SKM-1 treated with dmso at 0.1 percent for 144 hours (cell line): Measurements from ENCODE around the gene MTFMT.
A peak's percentile ranks its signal among the peaks of the same experiment; 100 is the strongest.
"Not testable (repeated sequence)": the region's sequence is repeated elsewhere in the genome, so short reads cannot be mapped to it uniquely, and the experiment has no call there.

Experiments
- DNase-seq: peaks from one replicate; lab custom pipeline; 2025; ENCODE audit not compliant: unreplicated experiment; lab: John Stamatoyannopoulos, UW

Gene MTFMT

DNA sequence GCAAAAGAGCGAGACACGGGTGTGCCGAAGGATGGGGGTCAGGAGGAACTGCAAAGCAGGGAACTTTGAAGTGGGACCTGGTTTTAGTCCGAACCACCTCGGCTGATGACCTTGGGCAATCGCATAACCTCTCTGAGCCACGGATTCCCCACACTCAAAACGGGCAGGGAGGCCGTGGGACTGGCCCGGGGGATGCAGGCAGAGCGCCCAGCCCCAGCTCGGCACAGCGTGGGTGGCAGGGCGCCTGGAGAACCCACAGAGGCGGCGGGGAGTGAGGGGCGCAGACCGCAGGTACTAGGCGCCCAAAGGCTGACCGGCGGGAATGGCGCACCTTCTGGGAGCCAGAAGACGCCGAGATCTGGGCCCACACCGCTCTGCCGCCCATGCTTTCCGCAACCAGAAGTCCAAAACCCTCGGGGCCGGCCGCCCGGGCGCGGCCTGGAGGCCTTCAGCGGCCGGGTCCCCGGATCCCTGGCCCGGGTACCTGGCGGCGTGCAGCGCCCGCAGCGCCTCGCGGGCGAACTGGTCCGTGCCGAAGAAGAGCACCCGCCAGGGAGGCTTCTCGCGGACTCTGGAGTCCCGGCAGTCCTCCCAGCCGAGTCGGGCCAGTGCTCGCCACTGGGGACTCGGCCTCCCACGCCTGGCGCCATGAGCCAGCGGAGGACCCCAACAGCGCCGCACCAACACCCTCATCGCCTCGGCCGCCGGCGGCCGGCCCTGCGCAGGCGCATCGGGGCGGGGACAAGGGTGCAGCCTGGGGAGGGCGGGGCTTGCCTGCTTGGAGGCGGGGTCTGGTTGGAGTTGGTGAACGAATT lies at the start of gene MTFMT:
Gene MTFMT, minus strand, starts transcription at position 719 of the 815 bp plus-strand sequence. Its CDS starts 26 bp downstream, at position 693.
- DNase-seq, result peak; percentile 71

DNA sequence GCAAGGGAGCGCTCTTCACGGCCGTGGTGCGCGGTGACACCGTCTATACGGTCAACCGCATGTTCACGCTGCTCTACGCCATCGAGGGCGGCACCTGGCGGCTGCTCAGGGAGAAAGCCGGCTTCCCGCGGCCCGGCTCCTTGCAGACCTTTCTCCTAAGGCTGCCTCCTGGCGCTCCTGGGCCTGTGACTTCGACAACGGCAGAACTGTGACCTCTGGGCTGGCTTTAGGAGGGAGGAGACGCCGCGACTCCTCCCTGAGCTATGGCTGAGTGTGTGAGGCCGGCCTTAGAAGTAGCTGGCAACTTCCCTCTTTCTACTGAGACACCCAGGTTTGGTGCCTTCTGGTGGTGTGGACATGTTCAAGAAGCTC lies 48.5 kb upstream of the MTFMT start:
- DNase-seq, result no peak

DNA sequence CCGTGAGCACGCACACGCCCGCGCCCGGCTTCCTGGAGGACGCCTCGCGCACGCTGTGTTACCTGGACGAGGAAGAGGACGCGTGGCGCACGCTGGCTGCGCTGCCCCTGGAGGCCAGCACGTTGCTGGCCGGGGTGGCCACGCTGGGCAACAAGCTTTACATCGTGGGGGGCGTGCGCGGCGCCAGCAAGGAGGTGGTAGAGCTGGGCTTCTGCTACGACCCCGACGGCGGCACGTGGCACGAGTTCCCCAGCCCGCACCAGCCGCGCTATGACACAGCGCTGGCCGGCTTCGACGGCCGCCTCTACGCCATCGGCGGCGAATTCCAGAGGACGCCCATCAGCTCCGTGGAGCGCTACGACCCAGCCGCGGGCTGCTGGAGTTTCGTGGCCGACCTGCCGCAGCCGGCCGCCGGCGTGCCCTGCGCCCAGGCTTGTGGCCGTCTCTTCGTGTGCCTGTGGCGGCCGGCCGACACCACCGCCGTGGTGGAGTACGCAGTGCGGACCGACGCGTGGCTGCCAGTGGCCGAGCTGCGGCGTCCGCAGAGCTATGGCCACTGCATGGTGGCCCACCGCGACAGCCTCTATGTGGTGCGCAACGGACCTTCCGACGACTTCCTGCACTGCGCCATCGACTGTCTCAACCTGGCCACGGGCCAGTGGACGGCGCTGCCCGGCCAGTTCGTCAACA lies 48.0 kb upstream of the MTFMT start:
- no peak for DNase-seq

DNA sequence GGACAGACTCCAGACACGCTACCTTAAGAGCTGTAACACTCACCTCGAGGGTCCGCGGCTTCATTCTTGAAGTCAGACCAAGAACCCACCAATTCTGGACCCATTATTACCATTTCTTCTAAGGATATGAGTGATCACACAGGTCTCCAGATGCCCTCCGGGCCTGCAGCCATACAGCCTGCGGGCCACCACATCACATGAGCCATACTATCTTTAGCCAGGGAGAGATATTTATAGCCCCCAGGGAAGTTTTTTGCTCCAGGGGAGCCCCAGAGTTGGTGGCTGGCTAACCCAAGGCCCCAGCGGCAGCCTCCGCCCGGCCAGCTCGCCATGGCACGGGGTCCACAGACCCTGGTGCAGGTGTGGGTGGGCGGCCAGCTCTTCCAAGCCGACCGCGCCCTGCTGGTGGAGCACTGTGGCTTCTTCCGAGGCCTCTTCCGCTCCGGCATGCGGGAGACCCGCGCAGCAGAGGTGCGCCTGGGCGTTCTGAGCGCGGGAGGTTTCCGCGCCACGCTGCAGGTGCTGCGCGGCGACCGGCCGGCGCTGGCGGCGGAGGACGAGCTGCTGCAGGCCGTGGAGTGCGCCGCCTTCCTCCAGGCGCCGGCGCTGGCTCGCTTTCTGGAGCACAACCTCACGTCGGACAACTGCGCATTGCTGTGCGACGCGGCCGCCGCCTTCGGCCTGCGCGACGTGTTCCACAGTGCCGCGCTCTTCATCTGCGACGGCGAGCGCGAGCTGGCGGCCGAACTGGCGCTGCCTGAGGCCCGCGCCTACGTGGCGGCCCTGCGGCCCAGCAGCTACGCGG lies 47.2 kb upstream of the MTFMT start, which contains the start of gene KBTBD13:
Gene KBTBD13, plus strand, starts transcription at position 261 of the 805 bp plus-strand sequence. Its CDS starts 70 bp downstream, at position 331.
- DNase-seq, result no peak

DNA sequence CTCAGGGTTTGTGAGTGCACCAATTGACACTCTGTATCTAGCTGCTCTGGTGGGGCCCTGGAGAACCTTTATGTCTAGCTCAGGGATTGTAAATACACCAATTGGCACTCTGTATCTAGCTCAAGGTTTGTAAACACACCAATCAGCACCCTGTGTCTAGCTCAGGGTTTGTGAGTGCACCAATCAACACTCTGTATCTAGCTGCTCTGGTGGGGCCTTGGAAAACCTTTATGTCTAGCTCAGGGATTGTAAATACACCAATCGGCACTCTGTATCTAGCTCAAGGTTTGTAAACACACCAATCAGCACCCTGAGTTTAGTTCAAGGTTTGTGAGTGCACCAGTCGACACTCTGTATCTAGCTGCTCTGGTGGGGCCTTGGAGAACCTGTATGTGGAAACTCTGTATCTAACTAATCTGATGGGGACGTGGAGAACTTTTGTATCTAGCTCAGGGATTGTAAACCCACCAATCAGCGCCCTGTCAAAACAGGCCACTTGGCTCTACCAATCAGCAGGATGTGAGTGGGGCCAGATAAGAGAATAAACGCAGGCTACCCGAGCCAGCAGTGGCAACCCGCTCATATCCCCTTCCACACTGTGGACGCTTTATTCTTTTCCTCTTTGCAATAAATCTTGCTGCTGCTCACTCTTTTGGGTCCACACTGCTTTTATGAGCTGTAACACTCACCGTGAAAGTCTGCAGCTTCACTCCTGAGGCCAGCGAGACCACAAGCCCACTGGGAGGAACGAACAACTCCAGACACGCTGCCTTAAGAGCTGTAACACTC lies 46.4 kb upstream of the MTFMT start:
- DNase-seq, result not testable (repeated sequence)

DNA sequence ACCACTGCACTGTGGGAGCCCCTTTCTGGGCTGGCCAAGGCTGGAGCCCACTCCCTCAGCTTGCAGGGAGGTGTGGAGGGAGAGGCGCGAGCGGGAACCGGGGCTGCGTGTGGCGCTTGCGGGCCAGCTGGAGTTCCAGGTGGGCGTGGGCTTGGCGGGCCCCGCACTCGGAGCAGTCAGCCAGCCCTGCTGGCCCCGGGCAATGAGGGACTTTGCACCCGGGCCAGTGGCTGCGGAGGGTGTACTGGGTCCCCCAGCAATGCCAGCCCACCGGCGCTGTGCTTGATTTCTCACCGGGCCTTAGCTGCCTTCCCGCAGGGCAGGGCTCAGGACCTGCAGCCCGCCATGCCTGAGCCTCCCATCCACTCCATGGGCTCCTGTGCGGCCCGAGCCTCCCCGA lies 45.5 kb upstream of the MTFMT start:
- DNase-seq, result not testable (repeated sequence)

DNA sequence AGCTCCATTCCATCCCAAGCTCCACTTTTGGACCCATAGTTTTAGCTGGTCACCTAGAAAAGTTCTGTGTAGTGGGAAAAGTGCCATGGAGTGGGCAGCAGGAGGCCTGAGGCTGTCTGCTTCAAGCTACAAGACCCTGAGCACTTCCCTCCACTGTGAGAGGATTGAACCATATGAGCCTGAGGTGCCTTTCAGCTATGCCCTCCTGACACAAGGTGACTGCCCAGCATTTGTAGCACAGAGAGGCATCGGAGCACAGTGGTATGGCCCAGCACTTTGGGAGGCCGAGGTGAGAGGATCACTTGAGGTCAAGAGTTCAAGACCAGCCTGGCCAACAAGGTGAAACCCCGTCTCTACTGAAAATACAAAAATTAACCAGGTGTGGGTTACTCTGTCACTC lies 43.2 kb upstream of the MTFMT start:
- no peak for DNase-seq

DNA sequence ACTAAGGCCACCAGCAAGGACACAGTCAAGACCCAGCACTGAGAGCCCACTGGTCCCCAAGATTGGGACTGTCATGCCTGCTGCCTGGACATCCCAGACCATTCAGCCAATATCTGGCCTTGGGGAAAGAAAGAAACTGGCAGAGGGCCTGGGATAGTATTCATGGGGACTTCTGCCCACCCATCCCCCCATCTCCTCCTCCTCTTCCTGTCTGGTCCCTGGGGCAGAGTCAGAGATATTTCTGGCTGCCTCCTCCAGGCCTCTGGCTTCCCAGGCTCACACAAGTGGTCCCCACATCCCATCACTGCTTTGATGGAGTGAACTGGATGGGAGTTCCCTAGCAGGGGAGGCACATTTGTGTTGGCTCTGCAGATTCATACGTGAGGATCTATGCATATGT lies 42.6 kb upstream of the MTFMT start:
- DNase-seq, result no peak

DNA sequence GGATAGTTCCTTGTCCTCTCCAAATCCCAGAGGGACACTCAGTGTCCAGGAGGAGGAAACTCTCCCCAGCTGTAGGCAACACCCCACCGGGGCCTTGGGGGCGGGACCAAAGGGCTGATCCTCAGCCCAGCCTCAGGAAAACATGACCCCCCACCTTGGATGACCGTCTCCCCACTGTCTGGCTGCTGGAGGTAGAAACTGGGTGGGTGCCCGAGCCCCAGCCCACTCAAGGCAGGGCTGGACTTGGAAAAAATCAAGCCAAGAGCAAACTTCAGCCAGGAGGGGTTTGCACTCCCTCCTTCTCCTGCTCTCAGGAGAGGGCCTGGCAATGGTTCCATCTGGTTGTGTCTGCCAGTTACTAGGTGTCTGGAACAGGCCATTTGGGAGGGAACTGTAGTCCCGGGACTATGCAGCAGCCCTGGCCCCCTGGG lies 42.0 kb upstream of the MTFMT start:
- no peak for DNase-seq

DNA sequence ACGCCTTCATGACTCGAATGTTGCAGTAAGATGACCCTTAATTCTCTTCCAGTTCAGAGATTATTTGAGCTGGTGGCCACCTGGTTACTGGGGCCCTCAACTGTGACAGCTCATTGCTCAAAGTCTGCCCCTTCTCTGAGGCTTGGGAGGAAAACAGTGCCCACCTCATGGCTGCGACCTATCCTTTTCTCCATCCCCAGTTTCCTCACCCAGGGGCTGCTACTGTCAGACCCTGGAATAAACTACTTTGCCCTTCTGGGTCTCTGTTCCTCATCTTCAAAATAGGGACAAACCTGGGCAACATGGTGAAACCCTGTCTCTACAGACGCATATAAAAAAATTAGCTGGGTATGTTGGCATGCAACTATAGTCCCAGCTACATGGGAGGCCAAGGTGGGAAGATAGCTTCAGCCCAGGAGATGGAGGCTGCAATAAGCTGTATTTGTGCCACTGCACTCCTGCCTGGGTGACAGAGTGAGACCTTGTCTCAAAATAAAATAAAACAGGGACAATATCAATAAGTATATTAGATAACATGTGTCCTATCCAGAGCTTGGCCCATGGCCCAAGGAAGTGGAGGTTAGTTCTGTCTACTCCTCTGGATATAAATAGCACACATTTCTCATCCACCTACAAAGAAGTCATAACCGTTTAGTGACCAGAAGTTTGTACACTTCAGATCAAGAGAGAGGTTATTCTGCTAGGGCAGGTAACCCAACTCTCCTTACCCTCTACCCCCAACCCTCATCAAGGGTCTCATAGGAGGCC lies 40.5 kb upstream of the MTFMT start:
- DNase-seq, result no peak

DNA sequence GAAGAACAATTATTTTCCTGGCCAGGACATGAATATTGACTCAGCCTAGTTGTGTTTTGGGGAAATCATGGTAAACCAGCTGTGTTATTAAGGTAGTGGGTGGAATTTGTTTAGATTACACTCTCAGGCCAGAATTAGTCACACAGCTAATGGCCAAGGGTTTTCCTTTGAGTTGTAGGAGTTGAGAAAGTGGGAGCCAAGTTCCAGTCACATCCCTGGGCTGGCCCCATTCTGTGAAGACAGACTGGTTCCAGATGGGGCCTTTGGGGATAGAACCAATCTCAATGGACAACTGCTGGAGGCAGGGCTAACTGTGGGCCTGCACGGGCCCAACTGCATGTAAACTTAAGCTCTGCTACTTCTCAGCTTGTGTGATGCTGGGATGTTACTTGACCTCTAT lies 39.7 kb upstream of the MTFMT start:
- no peak for DNase-seq

DNA sequence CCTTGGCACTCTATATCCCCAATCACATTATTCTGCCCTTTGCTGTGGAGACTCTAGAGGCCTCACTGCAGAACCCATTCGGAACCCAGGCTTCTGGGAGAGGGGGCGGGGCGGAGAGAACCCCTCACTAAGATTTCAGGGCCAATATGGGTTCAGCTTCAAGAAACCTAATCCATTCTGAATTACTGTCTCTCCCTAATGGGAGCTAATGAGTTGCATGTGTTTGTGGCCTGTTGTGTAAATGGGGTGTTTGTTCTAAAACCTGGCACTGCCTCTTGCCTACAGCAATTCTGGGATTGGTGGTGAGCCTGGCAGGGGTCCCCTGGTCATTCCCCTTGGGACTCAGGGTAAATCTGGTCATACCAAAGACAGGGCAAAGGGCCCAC lies 39.0 kb upstream of the MTFMT start:
- no peak for DNase-seq

DNA sequence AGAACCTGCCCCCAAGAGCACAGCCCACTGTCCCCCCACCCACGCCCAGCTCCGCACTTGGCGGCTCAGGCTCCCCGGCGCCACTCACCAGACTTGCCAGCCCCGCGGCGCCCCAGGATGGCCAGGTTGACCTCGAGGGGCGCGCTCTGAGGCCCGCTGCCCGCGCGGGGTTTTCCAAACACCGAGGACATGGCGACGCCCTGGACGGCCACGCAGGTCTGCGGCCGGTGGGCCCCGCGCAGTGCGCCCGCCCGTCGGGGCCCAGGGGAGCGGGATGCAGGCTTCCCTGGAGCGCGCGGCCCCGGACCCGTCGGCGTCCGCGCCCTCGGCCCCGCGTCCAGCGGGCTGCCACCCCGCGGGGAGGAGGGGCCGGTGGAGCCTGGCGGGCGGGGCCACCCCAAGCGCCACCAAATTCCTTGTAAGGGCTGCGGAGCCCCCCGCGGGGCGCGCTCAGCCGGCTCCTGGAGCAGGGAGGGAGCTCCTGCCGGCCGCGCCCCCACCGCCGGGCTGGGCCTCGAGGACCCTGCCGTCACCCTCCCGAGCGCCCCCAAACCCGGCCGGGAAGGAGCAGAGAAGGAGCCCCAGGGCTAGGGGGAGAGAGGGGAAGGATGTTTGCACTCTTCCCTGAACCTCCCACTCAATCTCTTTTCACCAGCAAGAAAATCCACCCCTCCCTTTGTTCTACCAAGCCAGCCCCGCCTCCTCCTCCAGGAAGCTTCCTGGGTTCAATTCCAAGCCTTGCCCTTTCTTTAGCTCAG lies 38.4 kb upstream of the MTFMT start, which contains the start of gene RASL12:
Gene RASL12, minus strand, starts transcription at position 347 of the 758 bp plus-strand sequence. Its CDS starts 156 bp downstream, at position 191.
- DNase-seq, result no peak

DNA sequence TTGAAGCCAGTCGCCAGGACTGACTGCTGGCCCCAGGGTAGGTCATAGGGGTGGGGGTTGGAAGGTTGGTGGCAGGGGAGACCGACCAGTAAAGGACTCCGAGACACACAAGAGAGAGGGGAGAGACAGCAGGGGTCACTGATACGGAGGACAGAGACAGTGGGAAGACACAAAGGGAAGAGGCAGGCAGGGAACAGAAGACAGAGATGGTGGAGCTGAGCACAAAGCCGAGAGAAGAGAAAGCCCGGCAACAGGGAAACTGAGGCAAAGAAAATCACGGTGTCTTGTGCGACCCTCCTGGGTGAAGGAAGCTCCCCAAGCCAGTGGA lies 37.8 kb upstream of the MTFMT start:
- DNase-seq, result no peak

DNA sequence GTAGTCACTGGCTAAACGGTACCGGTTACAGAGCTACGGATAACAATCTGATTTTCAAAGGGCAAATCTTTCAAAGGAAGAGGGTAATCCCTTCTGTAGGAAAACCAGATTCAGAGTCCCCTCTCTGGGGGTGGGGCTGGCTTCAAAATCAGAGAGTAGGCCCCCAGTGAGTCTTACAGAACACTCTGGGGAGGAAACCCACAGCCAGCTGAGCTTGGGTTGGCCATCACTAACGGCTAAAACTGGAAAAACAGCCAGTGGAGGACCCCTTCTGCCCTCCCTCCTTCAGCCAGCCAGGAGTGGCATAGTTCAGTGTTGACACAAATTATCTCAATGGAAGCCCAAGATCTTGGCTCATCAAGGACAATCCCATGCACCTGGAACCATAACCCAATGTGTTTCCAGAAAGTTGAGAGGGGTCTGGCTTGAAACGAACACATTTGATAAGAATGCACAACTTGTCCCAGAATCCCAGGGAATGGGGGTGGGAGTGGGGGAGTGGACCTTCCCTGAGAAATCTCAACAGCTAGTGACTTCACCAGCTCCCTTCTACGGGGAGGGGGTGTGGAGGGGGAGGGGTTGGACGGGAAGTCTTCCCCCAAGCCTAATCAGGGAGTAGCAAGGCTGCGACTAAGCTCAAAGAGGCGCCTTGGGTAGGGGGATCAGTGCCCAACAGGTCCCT lies 37.3 kb upstream of the MTFMT start:
- no peak for DNase-seq

DNA sequence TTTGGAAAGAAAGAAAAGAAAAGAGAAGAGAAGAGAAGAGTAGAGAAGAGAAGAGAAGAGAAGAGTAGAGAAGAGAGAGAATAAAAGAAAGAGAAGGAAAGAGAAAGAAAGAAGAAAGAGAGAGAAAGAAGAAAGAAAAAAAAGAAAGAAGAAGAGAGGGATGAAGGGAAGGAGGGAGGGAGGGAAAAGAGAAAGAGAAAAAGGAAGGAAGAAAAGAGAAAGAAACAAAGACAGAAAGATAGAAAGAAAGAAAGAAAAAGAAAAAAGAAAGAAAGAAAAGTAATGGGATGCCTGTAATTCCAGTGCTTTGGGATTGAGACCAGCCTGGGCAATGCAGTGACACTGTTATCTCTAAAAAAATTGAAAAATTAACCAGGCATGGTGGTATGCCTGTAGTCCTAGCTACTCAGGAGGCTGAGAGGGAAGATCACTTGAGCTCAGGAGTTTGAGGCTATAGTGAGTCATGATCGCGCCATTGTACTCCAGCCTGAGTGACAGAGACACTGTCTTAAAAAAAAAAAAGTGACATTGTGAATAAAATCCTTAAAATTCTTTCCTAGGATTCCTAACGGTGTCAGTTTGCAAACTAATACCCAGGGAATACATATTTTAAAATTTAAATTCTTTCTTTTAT lies 36.7 kb upstream of the MTFMT start:
- DNase-seq, result no peak

DNA sequence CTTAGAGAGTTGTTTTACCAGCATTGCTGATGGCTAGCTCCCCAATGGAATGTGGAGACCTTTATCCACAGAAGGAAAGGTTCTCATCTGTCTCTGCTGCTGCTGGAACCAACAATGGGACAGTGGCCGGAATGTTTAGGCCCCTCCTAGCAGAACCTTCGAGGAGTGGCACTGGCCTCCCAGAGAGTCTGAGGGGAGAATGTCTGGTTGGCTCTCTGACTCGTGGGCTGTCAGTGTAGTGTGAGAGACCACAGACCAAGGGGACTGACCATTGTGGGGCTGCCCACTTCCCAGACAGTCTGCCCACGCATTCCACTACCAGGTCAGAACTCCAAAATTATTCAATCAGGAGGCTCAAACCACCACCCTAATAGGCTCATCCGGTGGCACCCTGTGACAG lies 33.3 kb upstream of the MTFMT start:
- no peak for DNase-seq

DNA sequence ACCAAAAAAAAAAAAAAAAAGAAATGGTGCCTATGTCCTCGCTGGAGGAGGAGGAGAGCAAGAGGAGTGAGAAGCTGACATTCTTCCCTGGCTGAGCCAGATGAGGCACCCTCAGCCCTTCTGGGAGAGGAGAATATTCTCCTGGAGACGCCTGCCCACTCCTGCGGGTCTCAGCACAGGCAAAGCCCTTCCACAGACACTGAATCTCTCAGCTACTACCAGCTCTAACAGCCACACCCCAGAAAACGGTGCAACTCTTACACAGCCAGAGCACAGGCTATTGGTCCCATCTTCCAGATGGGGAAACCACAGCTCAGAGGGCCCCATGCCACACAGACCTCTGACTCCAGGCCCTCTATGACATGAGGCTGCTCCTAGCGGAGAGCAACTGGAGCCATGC lies 32.6 kb upstream of the MTFMT start:
- no peak for DNase-seq
